ENCODE data around the gene FGF19.

The FGF19 gene

DNA sequence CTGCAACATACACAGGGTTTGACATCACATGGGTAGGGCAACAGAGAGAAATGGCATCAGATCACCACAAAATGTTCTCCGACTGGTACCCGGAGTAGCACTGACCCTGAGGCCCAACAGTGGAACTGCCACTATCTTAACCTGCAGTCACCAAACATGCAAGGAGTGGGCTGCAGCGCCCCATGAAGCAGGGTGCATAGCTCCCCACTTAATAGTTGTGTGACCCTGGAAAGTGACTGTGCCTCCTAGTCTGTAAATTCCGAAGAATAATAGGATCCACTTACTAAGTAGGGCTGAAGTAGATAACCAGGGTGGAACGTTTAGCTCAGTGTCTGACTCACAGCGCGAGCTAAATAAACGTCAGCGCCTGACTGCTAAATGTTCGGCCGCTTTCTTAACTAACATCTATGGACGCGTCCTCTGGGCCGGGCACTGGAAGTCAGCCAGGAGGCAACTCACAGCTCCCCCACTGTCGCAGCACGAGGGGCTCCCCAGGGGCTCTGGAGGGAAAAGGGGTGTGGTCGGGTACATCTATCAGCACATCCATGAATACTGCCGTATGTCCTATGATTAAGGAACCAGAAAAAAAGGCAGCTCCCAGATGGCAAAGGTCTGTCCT is 29.4 kb downstream of the FGF19 start:
- H3K36me3 ChIP-seq (ENCODE audit: control insufficient read depth, insufficient read depth, low read length), result peaks cover 6% of the 10 kb centered on the region
- H3K4me3 ChIP-seq (ENCODE audit: low read length), result peak overlapping the region; percentile 92
- no peaks in the 10 kb centered on the region for H3K27me3 ChIP-seq (ENCODE audit: control insufficient read depth, insufficient read depth, low read length)
- no peaks in the 10 kb centered on the region for H3K9me3 ChIP-seq (ENCODE audit: control insufficient read depth, low read length)
- H3K9ac ChIP-seq (ENCODE audit: low read length), result peak overlapping the region; percentile 95
- peaks cover 20% of the 10 kb centered on the region for H3K4me1 ChIP-seq (ENCODE audit: control insufficient read depth, insufficient read depth, low read length)

DNA sequence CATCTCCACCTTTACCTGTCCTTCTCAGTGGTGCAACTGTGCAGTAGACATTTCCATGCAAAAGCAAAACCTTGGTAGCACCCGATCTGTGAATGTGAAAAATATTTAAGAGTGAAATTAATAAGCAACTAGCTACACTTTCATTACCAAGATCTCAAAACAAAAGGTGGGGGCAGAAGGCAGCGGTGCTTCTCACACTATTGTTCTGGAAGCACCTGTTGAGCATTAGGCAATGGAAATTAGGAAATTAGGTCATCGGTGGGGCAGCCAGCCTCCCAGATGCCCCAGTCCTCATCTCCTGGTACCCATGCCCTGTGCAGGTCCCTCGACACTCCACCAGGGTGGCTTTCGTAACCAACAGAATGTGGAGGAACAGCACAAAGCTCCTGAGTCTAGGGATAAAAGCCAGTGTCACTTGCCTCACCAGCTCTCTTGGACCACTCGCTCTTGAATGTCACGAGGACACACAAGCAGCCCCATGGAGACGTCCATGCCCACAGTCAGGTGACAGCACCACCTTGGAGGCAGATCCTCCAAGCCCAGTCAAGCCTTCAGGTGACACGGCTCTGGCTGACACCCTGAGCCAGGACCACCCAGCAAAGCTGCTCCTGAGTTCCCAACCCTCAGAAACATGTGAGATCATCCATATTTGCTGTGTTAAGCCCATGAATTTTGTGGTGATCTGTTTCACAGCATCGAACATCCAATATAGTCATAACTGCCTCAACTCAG is 31.9 kb downstream of the FGF19 start:
- no peak overlapping the region for H3K9ac ChIP-seq (ENCODE audit: low read length)
- peaks cover 35% of the 10 kb centered on the region for H3K4me1 ChIP-seq (ENCODE audit: control insufficient read depth, insufficient read depth, low read length)
- H3K27me3 ChIP-seq (ENCODE audit: control insufficient read depth, insufficient read depth, low read length), result no peaks in the 10 kb centered on the region
- peaks cover 6% of the 10 kb centered on the region for H3K36me3 ChIP-seq (ENCODE audit: control insufficient read depth, insufficient read depth, low read length)
- H3K9me3 ChIP-seq (ENCODE audit: control insufficient read depth, low read length), result no peaks in the 10 kb centered on the region
- H3K4me3 ChIP-seq (ENCODE audit: low read length), result no peak overlapping the region

DNA sequence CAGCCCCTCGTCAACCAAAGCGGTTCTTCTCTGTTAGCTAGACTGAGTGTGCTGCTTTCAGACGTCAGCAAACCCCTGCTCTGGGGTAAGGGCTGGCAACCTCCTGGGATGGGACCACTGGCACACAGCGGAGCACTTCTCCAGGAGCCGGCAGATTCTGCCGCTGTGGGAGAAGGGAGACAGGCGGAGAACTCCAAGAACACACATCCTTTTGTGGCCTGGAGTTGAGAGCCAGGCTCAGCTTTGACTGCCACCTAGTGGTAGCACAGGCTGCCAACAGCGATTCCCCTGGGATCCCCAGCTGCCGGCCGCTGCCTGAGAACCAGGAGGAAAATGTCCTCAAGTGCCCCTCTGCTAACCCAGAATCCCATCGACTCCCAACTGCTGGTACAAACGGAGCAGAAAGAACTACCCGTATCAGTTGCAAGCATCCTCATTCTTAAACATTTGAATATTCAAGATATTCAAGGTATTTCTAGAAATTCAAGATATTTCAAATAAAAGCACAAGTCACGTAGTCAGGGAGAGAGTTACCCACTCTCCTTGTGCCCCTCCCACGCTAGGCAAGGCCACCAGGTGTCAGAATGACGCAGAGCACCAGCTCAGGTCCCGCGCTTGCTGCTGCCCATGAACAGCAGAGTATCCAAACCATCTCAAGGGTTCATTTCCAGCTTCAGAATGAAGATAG is 33.5 kb downstream of the FGF19 start:
- H3K4me1 ChIP-seq (ENCODE audit: control insufficient read depth, insufficient read depth, low read length), result peaks cover 35% of the 10 kb centered on the region
- H3K9ac ChIP-seq (ENCODE audit: low read length), result no peak overlapping the region

DNA sequence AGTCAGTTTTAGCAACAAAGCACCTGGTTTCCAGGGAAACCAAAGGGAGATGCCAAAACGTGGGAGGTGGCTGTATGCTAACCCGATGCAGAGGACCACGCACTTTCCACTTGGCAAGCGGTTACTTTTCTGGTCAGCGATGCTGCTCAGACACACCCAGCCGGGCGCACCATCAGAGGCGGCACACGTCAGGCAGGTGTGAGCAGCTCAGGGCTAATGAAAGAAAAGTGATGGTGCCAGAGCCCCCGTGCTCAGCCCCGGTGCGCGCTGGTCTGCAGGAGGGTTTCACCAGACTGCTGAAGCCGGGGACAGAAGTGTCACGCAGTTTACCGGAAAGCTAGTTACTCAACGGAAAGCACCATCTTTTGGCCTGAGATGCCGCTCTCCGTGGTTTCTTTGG is 34.3 kb downstream of the FGF19 start:
- Histone ChIP-seq H3K9ac (ENCODE audit: low read length) (no peak overlapping the region), H3K27me3 (ENCODE audit: control insufficient read depth, insufficient read depth, low read length) (no peaks in the 10 kb centered on the region), H3K9me3 (ENCODE audit: control insufficient read depth, low read length) (no peaks in the 10 kb centered on the region), H3K4me1 (ENCODE audit: control insufficient read depth, insufficient read depth, low read length) (peaks cover 34% of the 10 kb centered on the region), H3K36me3 (ENCODE audit: control insufficient read depth, insufficient read depth, low read length) (peaks cover 13% of the 10 kb centered on the region), H3K4me3 (ENCODE audit: low read length) (no peak overlapping the region)

More for the DNA sequence above, 33.5 kb downstream of the FGF19 start:
- no peak overlapping the region for H3K4me3 ChIP-seq (ENCODE audit: low read length)
- H3K27me3 ChIP-seq (ENCODE audit: control insufficient read depth, insufficient read depth, low read length), result no peaks in the 10 kb centered on the region
- no peaks in the 10 kb centered on the region for H3K9me3 ChIP-seq (ENCODE audit: control insufficient read depth, low read length)
- H3K36me3 ChIP-seq (ENCODE audit: control insufficient read depth, insufficient read depth, low read length), result peaks cover 6% of the 10 kb centered on the region

DNA sequence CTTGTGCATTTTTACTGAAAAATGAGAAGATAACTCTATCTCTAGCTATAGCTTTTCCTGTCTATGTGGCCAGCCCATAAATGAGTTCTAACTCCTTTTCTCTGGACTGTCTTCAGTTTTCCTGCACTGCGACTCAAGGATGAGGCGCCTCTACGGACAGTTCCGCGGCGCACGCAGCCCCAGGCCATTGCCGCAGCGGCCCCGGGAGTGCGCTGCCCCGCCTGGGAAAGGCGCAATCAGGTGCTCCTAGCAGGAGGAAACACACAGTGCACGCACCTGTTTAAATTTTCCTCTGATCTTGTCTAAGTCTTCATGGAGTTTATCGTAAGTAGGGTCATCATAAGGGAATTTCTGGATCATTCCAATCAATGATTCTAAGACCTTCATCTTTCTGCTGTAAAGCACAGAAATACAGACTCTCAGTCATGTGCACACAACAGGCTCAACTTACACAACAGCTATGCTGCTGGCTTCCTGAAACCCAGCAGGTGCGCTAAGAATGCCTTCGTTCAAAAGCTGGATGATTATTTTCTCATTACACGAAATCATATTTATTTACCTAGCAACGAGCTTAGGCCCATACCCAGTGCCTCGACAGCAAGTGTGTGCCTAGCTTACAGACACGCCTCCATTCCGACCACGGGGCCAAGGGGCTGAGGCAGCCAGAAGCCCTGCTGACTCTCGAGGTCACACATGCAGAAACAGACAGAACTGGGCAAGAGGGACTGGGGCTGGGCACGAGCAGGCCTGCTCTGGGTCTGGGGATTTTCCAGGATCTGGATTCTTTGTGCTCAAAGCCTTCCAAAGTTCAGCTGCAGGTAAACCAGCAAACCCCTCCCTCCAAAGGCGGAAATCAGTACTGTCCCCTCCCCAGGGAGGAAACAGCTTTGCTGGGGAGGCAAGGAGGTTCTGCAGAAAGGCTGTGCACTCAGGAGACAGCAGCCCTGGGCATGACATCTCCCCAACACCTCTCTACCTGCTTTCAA is 35.9 kb downstream of the FGF19 start:
- no peak overlapping the region for H3K4me3 ChIP-seq (ENCODE audit: low read length)
- peaks cover 13% of the 10 kb centered on the region for H3K36me3 ChIP-seq (ENCODE audit: control insufficient read depth, insufficient read depth, low read length)
- peak overlapping the region; percentile 19 for H3K9ac ChIP-seq (ENCODE audit: low read length)
- H3K4me1 ChIP-seq (ENCODE audit: control insufficient read depth, insufficient read depth, low read length), result peaks cover 23% of the 10 kb centered on the region
- no peaks in the 10 kb centered on the region for H3K27me3 ChIP-seq (ENCODE audit: control insufficient read depth, insufficient read depth, low read length)
- H3K9me3 ChIP-seq (ENCODE audit: control insufficient read depth, low read length), result no peaks in the 10 kb centered on the region

DNA sequence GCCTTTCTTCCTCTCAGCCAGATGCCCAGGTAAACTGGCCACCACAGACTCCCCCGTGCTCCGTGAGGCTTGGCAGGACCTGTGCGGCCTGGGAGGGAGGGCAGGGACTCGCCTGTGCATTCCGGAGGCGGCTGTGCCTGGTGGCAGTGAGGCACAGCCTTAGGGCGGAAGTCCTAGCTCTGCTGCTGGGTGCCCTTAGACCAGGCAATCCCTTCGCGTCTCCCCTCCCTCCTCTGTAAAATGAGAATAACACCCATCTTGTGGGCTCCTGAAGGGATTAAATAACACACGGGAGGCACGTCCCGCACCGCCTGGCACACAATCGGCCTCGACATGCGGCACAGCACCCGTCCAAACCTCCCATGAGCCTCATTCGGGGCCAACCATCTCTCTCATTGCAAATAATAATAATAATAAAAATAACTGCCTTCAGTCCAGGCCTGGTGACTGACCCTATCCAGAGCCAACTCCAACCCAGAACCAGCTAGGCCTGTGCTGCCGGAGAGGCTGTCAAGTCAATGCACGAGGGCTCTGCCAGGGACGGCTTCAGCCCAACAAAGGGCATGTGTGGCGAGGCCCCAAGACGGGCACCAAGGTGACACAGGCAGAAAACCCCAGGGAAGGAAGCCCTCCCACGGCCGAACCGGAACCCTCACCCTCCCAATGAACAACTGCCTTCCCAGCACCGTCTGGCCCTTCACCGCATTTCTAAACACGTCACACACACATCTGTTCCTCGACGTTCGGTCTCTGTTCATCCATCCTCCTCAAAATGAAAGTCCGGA is 36.9 kb downstream of the FGF19 start:
- H3K9me3 ChIP-seq (ENCODE audit: control insufficient read depth, low read length), result no peaks in the 10 kb centered on the region
- H3K4me1 ChIP-seq (ENCODE audit: control insufficient read depth, insufficient read depth, low read length), result peaks cover 23% of the 10 kb centered on the region
- H3K36me3 ChIP-seq (ENCODE audit: control insufficient read depth, insufficient read depth, low read length), result peaks cover 8% of the 10 kb centered on the region
- no peak overlapping the region for H3K4me3 ChIP-seq (ENCODE audit: low read length)
- H3K27me3 ChIP-seq (ENCODE audit: control insufficient read depth, insufficient read depth, low read length), result no peaks in the 10 kb centered on the region
- no peak overlapping the region for H3K9ac ChIP-seq (ENCODE audit: low read length)

DNA sequence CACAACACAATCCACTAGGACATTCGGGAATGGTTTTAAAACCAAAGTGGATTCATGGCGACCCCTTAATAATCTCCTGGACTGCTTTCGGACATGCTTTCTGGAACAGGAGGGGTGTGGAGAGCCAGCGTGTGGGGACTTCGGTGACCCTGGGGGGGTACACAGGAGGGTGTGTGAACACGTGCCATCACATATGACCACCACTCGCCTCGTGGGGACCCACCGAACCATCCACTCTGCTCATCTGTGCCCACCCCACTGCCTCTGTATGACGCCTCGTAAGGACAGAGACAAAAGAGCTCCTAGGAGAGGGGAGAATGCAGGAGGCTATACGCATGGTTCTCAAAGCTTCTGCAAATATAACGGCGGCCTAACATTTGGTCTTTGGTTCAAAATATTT is 37.6 kb downstream of the FGF19 start:
- H3K36me3 ChIP-seq (ENCODE audit: control insufficient read depth, insufficient read depth, low read length), result peaks cover 7% of the 10 kb centered on the region
- no peaks in the 10 kb centered on the region for H3K9me3 ChIP-seq (ENCODE audit: control insufficient read depth, low read length)
- no peaks in the 10 kb centered on the region for H3K27me3 ChIP-seq (ENCODE audit: control insufficient read depth, insufficient read depth, low read length)
- H3K9ac ChIP-seq (ENCODE audit: low read length), result no peak overlapping the region
- peaks cover 23% of the 10 kb centered on the region for H3K4me1 ChIP-seq (ENCODE audit: control insufficient read depth, insufficient read depth, low read length)
- H3K4me3 ChIP-seq (ENCODE audit: low read length), result no peak overlapping the region

DNA sequence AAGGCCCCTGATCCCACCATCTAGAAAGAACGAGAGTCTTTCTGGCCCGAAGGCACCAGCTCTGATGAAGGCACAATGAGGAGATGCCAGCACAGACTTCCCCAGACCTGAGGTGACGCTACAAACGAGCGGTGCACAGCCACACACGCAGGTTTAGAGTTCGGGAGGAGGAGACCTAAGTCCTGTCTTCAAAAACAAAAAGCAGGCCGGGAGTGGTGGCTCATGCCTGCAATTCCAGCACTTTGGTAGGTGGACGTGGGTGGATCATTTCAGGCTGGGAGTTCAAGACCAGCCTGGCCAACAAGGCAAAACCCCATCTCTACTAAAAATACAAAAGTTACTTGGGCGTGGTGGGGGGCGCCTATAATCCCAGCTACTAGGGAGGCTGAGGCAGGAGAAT is 38.2 kb downstream of the FGF19 start:
- Histone ChIP-seq H3K9ac (ENCODE audit: low read length) (no peak overlapping the region), H3K4me3 (ENCODE audit: low read length) (no peak overlapping the region), H3K9me3 (ENCODE audit: control insufficient read depth, low read length) (no peaks in the 10 kb centered on the region), H3K36me3 (ENCODE audit: control insufficient read depth, insufficient read depth, low read length) (peaks cover 7% of the 10 kb centered on the region), H3K27me3 (ENCODE audit: control insufficient read depth, insufficient read depth, low read length) (no peaks in the 10 kb centered on the region), H3K4me1 (ENCODE audit: control insufficient read depth, insufficient read depth, low read length) (peaks cover 23% of the 10 kb centered on the region)

DNA sequence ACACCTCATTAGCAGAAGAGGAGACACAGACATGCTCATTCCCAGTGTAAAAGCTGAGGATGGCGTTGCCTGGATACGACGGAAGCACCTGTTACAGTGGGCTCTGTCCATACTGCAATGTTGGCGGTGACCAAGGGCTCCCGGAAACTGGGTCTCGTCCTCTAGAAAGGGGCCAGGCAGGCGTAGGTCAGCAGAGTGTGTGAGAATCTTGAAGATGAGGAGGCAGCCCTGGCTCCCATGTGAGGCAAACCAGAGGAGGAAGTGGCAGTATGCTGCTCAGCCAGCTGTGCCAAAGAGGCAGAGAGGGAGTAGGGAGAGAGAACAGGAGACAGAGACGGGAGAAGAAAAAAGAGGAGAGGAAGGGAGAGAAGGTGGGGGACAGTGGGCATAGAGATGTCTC is 38.9 kb downstream of the FGF19 start:
- Histone ChIP-seq H3K27me3 (ENCODE audit: control insufficient read depth, insufficient read depth, low read length) (no peaks in the 10 kb centered on the region), H3K9ac (ENCODE audit: low read length) (no peak overlapping the region), H3K9me3 (ENCODE audit: control insufficient read depth, low read length) (no peaks in the 10 kb centered on the region), H3K4me1 (ENCODE audit: control insufficient read depth, insufficient read depth, low read length) (peaks cover 16% of the 10 kb centered on the region), H3K4me3 (ENCODE audit: low read length) (no peak overlapping the region), H3K36me3 (ENCODE audit: control insufficient read depth, insufficient read depth, low read length) (peaks cover 7% of the 10 kb centered on the region)

DNA sequence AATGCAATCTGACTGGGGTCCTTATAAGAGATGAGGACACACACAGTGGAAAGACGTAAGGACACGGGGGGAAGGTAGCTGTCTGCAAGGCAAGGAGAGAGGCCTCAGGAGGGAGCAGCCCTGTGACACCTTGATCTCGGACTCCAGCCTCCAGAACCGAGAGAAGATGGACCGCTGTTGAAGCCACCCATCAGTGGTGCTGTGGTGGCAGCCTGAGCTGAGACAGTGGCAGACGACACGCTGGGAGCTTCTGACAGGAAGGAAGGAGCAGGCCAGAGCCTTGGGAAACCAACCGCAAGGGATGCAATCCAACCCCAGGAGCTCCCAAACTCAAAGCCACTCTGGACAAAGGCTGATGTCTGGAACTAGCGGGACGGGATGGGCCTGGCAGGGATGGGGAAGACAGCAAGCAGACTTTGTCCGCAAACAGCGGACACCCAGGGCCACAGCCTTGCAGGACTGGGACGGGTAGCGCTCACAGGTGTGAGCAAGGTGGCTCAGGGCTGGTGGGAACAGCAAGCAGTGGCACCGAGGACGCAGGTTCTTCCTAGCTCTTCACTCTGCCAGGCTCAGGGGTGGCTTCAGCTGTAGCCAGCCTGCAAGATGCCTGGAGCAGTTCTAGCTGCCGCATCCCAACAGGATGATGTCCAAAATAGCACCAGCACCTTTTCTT is 39.6 kb downstream of the FGF19 start:
- H3K4me1 ChIP-seq (ENCODE audit: control insufficient read depth, insufficient read depth, low read length), result peaks cover 15% of the 10 kb centered on the region
- H3K27me3 ChIP-seq (ENCODE audit: control insufficient read depth, insufficient read depth, low read length), result no peaks in the 10 kb centered on the region
- no peak overlapping the region for H3K9ac ChIP-seq (ENCODE audit: low read length)
- H3K9me3 ChIP-seq (ENCODE audit: control insufficient read depth, low read length), result no peaks in the 10 kb centered on the region
- H3K4me3 ChIP-seq (ENCODE audit: low read length), result no peak overlapping the region
- peaks cover 7% of the 10 kb centered on the region for H3K36me3 ChIP-seq (ENCODE audit: control insufficient read depth, insufficient read depth, low read length)

DNA sequence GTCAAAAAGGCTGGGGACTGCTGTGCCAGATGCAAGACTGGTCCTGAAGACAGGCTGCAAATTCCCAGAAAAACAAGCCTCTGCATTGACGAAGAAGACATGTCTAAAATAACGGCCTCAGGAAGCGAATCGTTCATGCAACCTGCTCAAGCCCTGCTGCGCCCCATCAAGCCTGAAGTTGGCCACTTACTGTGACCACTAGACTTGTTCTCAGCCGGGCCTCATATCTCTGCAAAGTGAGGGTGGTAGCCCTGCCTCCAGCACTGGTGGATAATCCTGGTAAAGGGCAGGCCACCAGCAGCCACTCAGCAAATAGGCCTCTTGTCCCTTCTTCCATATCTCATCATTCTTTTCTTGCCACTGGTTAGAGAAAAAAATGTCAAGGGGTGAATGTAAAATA is 40.5 kb downstream of the FGF19 start:
- peaks cover 13% of the 10 kb centered on the region for H3K4me1 ChIP-seq (ENCODE audit: control insufficient read depth, insufficient read depth, low read length)
- no peaks in the 10 kb centered on the region for H3K9me3 ChIP-seq (ENCODE audit: control insufficient read depth, low read length)
- H3K9ac ChIP-seq (ENCODE audit: low read length), result no peak overlapping the region
- H3K36me3 ChIP-seq (ENCODE audit: control insufficient read depth, insufficient read depth, low read length), result peaks cover 7% of the 10 kb centered on the region
- no peaks in the 10 kb centered on the region for H3K27me3 ChIP-seq (ENCODE audit: control insufficient read depth, insufficient read depth, low read length)
- H3K4me3 ChIP-seq (ENCODE audit: low read length), result no peak overlapping the region
